IPS-20b (cell line): ENCODE results near the gene GALNT18.

Source experiments
- H3K27ac ChIP-seq: one replicate; pipeline ENCODE4 v1.5.1; 2013; ENCODE audit warnings: low read length
- H3K27me3 ChIP-seq: 2 replicates; pipeline ENCODE4 v1.6.1; 2013; ENCODE audit warnings: mild to moderate bottlenecking, low read length, inconsistent platforms; ENCODE audit not compliant: insufficient read depth
- H3K36me3 ChIP-seq: 2 replicates; pipeline ENCODE4 v1.6.1; 2013; ENCODE audit warnings: low read depth, mild to moderate bottlenecking, inconsistent platforms, low read length, moderate library complexity; ENCODE audit not compliant: insufficient read depth
- H3K4me1 ChIP-seq: 2 replicates; pipeline ENCODE4 v1.6.1; 2013; ENCODE audit warnings: mild to moderate bottlenecking, control low read depth, inconsistent platforms, low read length, moderate library complexity; ENCODE audit not compliant: insufficient read depth
- H3K4me3 ChIP-seq: 2 replicates; pipeline ENCODE4 v1.5.1; 2013; ENCODE audit warnings: mild to moderate bottlenecking, low read length, inconsistent platforms
- H3K9ac ChIP-seq: 2 replicates; pipeline ENCODE4 v1.6.1; 2013; ENCODE audit warnings: low read depth, mild to moderate bottlenecking, inconsistent platforms, low read length, moderate library complexity
- H3K9me3 ChIP-seq: 2 replicates; pipeline ENCODE4 v1.6.1; 2013; ENCODE audit warnings: mild to moderate bottlenecking, low read depth, low read length, inconsistent platforms; ENCODE audit not compliant: insufficient read depth

GALNT18 gene

DNA sequence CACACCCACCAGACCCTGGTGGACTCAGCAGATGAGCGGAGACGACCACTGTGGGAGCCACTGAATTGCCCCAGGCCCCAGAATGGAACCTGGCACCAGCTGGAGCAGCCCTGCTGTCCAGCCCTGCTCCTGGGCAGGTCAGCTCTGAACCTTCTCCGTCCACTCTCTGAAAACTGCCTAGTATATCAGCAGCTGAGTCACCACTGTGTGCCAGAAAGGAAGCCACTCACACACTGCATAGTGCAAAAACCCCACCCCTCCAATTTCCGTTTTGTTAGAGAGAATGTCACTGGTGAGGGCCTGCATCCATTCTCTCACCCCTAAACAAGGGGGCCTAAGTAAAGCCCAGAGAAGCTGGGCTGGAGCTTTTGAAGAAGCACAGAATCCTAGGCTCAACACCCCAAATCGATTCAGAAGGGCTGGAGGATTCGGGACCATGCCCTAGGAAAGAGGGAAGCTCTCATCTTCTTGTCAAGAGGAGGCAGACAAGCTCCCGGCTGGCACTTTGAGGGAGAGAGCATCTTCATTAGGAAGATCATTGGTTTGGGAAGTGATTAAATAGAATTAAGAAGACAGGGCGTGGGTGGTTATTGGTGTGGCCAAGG is 44.5 kb downstream of the GALNT18 start:
- Histone ChIP-seq H3K4me1 (no peaks in the 10 kb centered on the region), H3K9me3 (no peaks in the 10 kb centered on the region), H3K36me3 (no peaks in the 10 kb centered on the region), H3K4me3 (no peak overlapping the region), H3K27me3 (no peaks in the 10 kb centered on the region), H3K9ac (no peak overlapping the region), H3K27ac (no peak overlapping the region)

DNA sequence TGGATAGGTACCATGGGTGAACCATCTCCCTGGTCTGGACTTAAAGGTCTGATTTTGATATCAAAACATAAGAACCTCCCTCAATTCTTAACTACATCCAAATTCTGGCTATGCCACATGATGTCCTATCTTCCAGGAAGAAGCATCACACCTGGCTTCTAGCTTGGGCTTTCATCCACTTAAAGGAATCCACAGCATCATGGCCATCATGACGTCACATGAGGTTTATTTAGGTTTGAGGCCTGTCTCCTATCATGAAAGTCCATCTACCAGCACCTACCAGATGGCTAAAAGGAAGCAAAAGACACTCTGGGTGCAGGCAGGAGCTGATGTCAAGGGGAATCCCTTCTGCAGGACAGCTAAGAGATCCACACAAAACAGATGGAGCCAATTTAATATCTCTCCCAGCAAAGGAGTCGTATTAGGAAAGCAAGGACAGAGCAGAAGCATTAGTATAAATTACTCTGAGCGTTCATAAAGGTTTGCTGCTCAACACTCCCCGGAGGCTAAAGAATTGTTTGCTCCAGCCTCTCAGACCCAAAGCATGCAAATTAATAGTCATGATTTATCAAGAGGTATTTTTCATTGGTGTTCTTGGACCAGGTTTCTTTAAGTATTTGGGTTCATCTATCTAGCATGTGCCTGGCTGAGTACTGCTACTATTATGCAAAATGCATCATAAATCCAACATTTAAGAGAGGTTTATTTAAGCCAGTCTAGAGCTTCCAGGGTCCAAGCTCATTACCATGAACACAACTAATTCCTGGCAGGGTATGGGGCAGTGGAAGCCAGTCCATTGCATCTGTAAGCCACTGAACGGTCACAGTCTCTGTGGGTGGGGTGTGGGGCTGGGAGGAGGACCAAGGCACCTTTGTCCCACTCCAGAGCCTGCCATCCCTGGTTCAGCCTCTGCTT is 47.2 kb downstream of the GALNT18 start:
- H3K4me1 ChIP-seq: no peaks in the 10 kb centered on the region
- no peaks in the 10 kb centered on the region for H3K36me3 ChIP-seq
- no peaks in the 10 kb centered on the region for H3K27me3 ChIP-seq
- no peak overlapping the region for H3K27ac ChIP-seq
- no peaks in the 10 kb centered on the region for H3K9me3 ChIP-seq
- no peak overlapping the region for H3K4me3 ChIP-seq
- H3K9ac ChIP-seq: no peak overlapping the region

DNA sequence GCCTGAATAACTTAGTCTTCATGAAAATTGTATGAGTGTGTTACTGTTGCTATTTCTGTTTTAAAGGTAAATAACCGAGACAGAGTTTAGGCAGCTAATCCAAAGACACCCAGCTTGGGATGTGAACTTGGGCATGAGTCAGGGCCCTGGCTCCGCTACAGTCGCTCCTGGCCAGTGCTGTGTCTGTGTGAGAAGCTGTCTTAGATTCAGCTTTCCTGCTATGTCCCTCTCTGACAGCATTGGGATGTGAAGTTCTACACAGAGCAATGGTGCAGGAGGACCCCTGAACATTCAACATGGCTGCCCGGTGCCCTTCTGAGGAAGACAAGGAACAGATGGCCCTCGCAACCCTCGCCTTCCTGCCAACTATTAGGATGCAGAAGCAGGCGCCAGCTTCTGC is 49.4 kb downstream of the GALNT18 start:
- H3K9ac ChIP-seq: no peak overlapping the region
- no peak overlapping the region for H3K4me3 ChIP-seq
- H3K27ac ChIP-seq: no peak overlapping the region
- H3K9me3 ChIP-seq: no peaks in the 10 kb centered on the region
- H3K4me1 ChIP-seq: no peaks in the 10 kb centered on the region
- H3K27me3 ChIP-seq: no peaks in the 10 kb centered on the region
- no peaks in the 10 kb centered on the region for H3K36me3 ChIP-seq

DNA sequence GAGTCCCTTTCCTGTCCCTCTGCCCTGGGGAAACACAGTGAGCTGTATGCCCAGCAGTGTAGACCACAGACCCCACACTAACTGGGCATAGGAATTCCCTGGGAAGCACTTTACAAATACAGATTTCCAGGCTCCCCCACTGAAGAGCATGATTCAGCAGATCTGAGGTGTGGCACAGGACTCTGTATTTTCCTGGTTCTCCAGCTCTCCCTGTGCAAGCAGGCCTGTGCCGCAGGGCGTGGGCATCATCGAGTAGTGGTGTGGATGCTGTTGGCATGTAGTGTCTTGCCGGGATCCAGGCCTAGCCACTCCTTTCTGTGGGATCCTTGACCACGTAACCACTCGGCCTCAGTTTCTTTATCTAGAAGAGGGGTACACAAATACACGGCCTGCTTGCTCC is 49.9 kb downstream of the GALNT18 start:
- Histone ChIP-seq H3K4me3 (no peak overlapping the region), H3K9ac (no peak overlapping the region), H3K36me3 (no peaks in the 10 kb centered on the region), H3K27me3 (no peaks in the 10 kb centered on the region), H3K27ac (no peak overlapping the region), H3K9me3 (no peaks in the 10 kb centered on the region), H3K4me1 (no peaks in the 10 kb centered on the region)

DNA sequence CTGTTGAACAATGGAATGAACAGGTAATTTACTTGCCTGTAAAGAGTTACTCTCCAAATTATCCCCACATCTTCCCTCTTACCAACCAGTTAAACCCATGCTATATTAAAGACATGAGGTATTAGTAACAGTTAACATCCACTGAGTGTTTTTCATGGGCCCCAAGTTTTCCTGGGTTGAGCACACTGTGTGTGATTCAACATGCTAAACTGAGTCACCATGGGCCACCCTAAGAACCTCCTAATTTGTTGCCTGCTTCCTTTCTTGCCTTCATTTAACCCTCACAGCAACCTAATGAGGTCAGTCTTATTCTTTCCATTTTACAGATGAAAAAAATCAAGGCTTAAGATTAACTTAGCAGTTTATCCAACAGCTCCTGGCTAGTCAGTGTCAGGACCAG is 51.0 kb downstream of the GALNT18 start:
- H3K4me1 ChIP-seq: no peaks in the 10 kb centered on the region
- H3K9me3 ChIP-seq: no peaks in the 10 kb centered on the region
- H3K9ac ChIP-seq: no peak overlapping the region
- H3K27me3 ChIP-seq: no peaks in the 10 kb centered on the region
- H3K36me3 ChIP-seq: no peaks in the 10 kb centered on the region
- H3K27ac ChIP-seq: no peak overlapping the region
- H3K4me3 ChIP-seq: no peak overlapping the region

DNA sequence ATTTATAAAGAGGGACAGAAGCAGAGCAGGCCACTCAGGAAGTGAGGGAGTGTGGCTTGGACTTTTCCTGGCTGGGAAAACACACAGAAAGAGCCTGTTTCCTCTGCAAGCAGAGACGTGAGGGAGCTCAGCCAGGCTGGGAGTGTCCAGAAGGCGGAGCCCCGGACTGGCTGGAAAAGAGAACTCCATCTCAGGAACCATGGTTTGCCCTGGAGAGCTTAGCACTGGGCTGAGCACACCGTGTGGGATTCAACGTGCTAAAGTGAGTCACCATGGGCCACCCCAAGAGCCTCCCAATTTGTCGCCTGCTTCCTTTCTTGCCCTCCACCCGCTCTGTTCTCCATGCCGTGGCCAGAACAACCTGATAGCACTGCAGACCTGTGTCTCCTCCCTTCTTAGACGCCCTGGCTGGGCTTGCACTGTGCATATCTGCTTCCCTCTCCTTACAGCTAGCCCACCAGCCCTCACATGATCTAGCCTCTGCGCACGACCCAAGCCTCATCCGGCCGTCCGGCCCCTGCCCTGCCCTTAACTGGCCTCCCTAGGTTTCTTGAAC is 51.8 kb downstream of the GALNT18 start:
- H3K9me3 ChIP-seq: no peaks in the 10 kb centered on the region

DNA sequence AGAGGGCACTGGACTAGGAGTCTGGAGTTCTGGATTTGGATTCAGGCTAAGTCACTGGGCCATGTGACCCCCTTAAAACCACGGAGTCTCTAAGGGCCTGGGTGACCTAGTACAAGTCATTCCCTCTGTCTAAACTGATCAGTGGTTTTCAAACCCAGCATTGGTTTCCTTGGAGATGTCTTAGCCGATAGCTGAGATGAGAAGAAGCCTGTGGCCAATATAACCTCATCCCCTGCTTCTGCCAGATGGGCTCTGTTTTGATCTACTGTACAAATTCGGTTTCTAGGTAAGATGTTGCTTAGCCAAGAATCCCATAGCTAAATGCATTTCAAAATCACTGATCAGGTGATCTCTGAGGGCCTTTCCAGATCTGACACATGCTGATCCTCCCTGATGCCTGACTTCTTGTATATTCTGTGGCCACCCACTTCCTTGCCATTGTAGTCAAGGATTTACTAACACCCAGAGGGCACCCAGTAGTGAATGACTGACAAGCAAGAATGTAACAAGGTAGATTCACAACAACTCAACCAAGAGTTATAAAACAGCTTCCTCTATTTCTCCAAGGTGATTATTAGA is 53.1 kb downstream of the GALNT18 start:
- no peak overlapping the region for H3K4me3 ChIP-seq
- H3K27me3 ChIP-seq: no peaks in the 10 kb centered on the region
- H3K9me3 ChIP-seq: no peaks in the 10 kb centered on the region
- H3K4me1 ChIP-seq: no peaks in the 10 kb centered on the region
- H3K27ac ChIP-seq: no peak overlapping the region
- H3K9ac ChIP-seq: no peak overlapping the region
- no peaks in the 10 kb centered on the region for H3K36me3 ChIP-seq

More for the DNA sequence above, 51.8 kb downstream of the GALNT18 start:
- H3K4me1 ChIP-seq: no peaks in the 10 kb centered on the region
- H3K27ac ChIP-seq: no peak overlapping the region
- H3K36me3 ChIP-seq: no peaks in the 10 kb centered on the region
- H3K27me3 ChIP-seq: no peaks in the 10 kb centered on the region
- H3K9ac ChIP-seq: no peak overlapping the region
- H3K4me3 ChIP-seq: no peak overlapping the region

DNA sequence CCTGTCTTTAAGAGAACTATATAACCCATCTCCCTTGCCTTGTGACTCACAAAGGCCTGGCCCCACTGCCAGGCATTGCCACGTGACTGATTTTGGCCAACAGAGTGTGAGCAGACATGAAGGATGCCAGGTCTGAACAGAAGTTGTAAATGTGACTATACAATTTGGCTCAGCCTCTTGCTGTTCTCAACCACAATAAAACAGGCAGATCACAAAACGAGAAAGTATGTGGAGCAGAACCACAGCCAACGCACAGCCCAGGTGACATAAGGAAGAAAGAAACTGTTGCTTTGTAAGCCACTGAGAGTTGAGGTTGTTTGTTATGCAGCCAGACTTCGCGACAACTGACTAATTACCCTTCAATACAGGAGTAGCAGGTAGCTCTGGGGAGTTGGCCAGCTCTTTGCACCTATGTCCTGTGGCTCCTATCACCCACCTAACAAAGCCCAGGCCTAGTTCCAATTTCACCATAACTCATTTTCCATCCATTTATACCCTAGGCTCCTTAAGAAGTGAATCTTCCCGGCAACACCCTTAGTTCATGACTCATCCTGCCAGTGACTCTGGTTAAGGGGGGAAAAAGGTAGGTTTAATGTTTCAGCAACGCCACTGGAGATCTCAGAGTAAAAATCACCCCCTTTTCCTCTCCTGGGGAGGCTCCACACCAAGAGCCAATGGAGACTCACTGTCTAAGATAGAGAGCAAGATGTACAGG is 53.7 kb downstream of the GALNT18 start:
- Histone ChIP-seq H3K4me1 (no peaks in the 10 kb centered on the region), H3K27ac (no peak overlapping the region), H3K9me3 (no peaks in the 10 kb centered on the region), H3K36me3 (no peaks in the 10 kb centered on the region), H3K4me3 (no peak overlapping the region), H3K27me3 (no peaks in the 10 kb centered on the region), H3K9ac (no peak overlapping the region)

DNA sequence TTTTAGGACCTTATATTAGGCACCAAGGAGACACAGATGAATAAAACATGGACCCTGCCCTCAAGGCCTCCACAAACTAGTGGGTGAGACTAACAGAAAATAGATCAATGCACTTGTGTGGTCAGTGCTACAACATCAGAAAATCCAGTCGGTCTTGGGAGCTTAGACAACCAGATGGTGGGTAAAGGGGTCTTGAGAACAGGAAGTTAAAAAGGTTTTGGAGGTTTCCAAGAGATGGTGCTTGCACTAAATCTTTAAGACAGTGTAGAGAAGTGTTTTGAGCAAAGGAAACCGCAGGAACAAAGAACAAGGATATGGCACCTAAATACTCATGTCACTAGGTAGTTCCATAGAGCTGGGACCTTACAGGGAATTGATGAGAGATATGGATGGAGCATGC is 56.2 kb downstream of the GALNT18 start:
- H3K27me3 ChIP-seq: no peaks in the 10 kb centered on the region
- H3K27ac ChIP-seq: no peak overlapping the region
- H3K36me3 ChIP-seq: no peaks in the 10 kb centered on the region
- no peak overlapping the region for H3K4me3 ChIP-seq
- no peak overlapping the region for H3K9ac ChIP-seq
- no peaks in the 10 kb centered on the region for H3K4me1 ChIP-seq
- H3K9me3 ChIP-seq: no peaks in the 10 kb centered on the region

DNA sequence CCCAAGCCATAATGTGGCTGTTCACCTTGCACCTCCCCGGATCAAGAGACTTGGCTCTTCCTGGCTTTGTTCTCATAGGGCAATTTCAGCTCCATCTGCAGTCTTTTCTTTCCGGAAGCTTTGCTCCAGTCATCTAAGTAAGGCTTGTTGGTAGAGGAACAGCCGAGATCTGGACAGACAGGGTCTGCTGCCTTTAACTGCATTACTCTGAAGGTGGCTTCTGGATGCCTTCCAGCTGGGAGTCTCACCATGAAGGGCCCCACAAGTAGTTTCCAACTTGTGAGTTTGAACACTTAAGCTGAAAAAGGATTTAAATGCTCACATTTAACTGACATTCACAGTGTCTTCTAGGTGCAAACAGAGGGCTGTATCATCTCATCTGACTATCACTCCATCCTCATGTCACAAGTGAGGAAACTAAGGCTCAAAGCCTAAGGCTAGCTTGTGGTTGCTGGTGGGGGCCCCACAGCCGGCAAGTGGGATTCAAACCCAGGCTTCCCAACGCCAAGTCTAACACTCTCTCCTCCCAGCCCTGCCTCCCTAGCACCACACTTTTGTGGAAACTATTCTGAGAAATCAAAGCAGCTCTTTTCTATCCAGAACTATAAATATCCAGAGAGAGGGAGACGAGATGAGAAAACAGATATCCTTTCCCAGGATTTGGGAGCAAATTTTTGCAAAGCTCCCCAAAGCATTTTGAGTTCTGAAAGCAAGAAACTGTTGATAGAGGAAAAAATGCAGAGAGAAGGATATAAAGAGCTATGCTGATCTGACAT is 58.4 kb downstream of the GALNT18 start:
- no peaks in the 10 kb centered on the region for H3K27me3 ChIP-seq
- no peak overlapping the region for H3K27ac ChIP-seq
- H3K4me3 ChIP-seq: no peak overlapping the region
- no peak overlapping the region for H3K9ac ChIP-seq
- H3K4me1 ChIP-seq: no peaks in the 10 kb centered on the region
- H3K9me3 ChIP-seq: no peaks in the 10 kb centered on the region
- H3K36me3 ChIP-seq: no peaks in the 10 kb centered on the region

DNA sequence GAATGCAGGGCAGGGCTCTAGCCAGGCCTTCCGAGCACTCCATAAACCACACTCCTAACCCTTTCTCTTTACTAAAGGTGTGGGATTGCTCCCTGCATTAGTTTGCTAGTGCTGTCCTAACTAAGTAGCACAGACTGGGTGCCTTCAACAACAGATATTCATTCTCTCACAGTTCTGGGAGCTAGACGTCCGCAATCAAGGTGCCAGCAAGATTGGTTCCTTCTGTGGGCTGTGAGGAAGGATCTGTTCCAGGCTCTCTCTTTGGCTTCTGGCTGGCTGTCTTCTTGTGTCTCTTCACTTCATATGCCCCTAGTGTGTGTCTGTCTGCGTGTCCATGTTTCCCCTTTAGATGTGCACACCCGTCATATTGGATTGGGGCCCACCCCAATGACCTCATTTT is 59.8 kb downstream of the GALNT18 start:
- no peak overlapping the region for H3K4me3 ChIP-seq
- no peak overlapping the region for H3K27ac ChIP-seq
- H3K4me1 ChIP-seq: no peaks in the 10 kb centered on the region
- H3K9ac ChIP-seq: no peak overlapping the region
- H3K27me3 ChIP-seq: no peaks in the 10 kb centered on the region
- no peaks in the 10 kb centered on the region for H3K36me3 ChIP-seq
- H3K9me3 ChIP-seq: no peaks in the 10 kb centered on the region
